ENCODE results near the gene HOXC9.

The HOXC9 gene

DNA sequence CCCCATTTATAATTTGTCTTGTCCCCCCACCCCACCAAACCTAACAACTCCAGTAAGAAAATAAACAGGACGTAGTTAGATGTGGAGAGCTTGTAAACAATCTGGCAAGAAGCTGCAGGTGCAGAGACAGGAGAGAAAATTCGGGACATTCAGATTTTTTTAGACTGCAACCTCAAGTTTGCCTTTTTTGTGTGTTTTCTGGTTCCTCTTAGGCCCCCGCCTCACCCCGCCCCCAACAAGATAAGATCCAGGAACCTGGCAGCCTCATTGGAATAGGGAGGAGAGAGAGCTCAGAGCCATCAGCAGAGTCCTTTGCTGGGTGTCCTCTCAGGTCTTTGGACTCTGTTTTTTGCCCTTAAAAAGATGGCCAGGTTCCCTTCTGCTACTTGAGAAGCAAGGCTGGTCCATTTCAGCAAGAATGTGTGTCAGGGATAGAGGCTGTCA lies 12.2 kb upstream of the HOXC9 start:
- Histone ChIP-seq H2AFZ (ENCODE audit: low read length) (no peak overlapping the region), H3K27ac (ENCODE audit: low read depth, low read length, poor library complexity, severe bottlenecking) (no peak overlapping the region), H3K4me1 (ENCODE audit: insufficient read depth, low read length, severe bottlenecking) (peaks cover 7% of the 10 kb centered on the region), H3K9ac (ENCODE audit: low read length) (no peak overlapping the region), H3K4me3 (ENCODE audit: low read depth, low read length, poor library complexity, severe bottlenecking) (no peak overlapping the region), H3F3A (ENCODE audit: insufficient read depth, low read length) (no peaks in the 10 kb centered on the region), H3K9me2 (ENCODE audit: low read depth, low read length) (no peaks in the 10 kb centered on the region), H3K79me2 (ENCODE audit: insufficient read depth, low read length) (no peaks in the 10 kb centered on the region), H4K20me1 (ENCODE audit: insufficient read depth, low read length) (no peaks in the 10 kb centered on the region), H3K4me2 (ENCODE audit: low read length) (no peak overlapping the region), H3K9me3 (ENCODE audit: low read length) (no peaks in the 10 kb centered on the region), H3K36me3 (ENCODE audit: insufficient read depth, low read length) (no peaks in the 10 kb centered on the region), H3K27me3 (ENCODE audit: insufficient read depth, low read length) (peaks cover 6% of the 10 kb centered on the region)
- no peak for TF ChIP-seq EZH2 (IDR thresholded peaks at IDR 0.05; ENCODE audit: borderline replicate concordance, low read length)
- TF ChIP-seq, protein P1, sequence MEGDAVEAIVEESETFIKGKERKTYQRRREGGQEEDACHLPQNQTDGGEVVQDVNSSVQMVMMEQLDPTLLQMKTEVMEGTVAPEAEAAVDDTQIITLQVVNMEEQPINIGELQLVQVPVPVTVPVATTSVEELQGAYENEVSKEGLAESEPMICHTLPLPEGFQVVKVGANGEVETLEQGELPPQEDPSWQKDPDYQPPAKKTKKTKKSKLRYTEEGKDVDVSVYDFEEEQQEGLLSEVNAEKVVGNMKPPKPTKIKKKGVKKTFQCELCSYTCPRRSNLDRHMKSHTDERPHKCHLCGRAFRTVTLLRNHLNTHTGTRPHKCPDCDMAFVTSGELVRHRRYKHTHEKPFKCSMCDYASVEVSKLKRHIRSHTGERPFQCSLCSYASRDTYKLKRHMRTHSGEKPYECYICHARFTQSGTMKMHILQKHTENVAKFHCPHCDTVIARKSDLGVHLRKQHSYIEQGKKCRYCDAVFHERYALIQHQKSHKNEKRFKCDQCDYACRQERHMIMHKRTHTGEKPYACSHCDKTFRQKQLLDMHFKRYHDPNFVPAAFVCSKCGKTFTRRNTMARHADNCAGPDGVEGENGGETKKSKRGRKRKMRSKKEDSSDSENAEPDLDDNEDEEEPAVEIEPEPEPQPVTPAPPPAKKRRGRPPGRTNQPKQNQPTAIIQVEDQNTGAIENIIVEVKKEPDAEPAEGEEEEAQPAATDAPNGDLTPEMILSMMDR (IDR thresholded peaks at IDR 0.05; ENCODE audit: low read length) = no peak

DNA sequence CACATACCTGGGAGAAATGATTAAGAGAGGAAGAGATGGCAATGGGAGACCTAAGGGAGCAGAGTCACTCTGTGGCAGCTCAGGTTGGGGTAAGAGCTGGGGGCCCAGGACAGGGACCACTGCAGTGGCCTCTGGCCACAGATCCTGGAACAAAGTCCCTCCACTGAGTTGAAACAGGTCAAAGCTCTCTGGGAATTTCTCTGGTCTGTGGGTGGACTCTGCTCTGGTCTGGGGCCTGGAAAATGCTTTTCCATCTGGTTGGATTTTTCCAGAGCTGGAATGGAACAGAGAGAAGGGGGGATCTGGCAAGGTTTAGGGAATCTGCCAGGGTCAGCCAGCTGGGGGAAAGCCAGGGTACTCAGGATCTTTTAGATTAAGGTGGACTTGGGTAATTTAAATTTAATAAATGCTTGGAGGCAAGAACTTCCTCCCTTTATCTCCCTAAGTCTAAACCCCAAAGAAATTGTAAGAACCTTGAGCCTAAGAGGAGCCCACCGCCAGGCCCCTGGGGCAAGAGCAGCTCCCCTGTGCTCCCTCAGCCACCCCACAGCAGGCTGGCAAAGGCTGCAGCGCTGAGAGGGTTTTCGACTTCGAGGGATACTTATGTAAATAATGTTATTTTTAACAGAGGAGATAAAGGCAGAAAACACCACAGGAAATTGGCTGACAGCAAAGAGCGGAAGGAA lies 11.3 kb upstream of the HOXC9 start:
- Histone ChIP-seq H3K9me2 (ENCODE audit: low read depth, low read length) (no peaks in the 10 kb centered on the region), H3F3A (ENCODE audit: insufficient read depth, low read length) (no peaks in the 10 kb centered on the region), H3K4me1 (ENCODE audit: insufficient read depth, low read length, severe bottlenecking) (peaks cover 7% of the 10 kb centered on the region), H3K4me3 (ENCODE audit: low read depth, low read length, poor library complexity, severe bottlenecking) (no peak overlapping the region), H3K9me3 (ENCODE audit: low read length) (no peaks in the 10 kb centered on the region), H2AFZ (ENCODE audit: low read length) (no peak overlapping the region), H4K20me1 (ENCODE audit: insufficient read depth, low read length) (no peaks in the 10 kb centered on the region), H3K79me2 (ENCODE audit: insufficient read depth, low read length) (no peaks in the 10 kb centered on the region), H3K4me2 (ENCODE audit: low read length) (no peak overlapping the region), H3K27ac (ENCODE audit: low read depth, low read length, poor library complexity, severe bottlenecking) (no peak overlapping the region), H3K9ac (ENCODE audit: low read length) (no peak overlapping the region), H3K27me3 (ENCODE audit: insufficient read depth, low read length) (peaks cover 6% of the 10 kb centered on the region; the same call in 1 of the 2 replicates), H3K36me3 (ENCODE audit: insufficient read depth, low read length) (no peaks in the 10 kb centered on the region)
- TF ChIP-seq EZH2 (IDR thresholded peaks at IDR 0.05; ENCODE audit: borderline replicate concordance, low read length) = no peak
- TF ChIP-seq, protein P1 (IDR thresholded peaks at IDR 0.05; ENCODE audit: low read length) = no peak

GRCh38 chr12:53989227-53990113 lies 10.5 kb upstream of the HOXC9 start:
- Histone ChIP-seq H3K27ac (ENCODE audit: low read depth, low read length, poor library complexity, severe bottlenecking) (no peak overlapping the region), H3K9ac (ENCODE audit: low read length) (no peak overlapping the region), H3K27me3 (ENCODE audit: insufficient read depth, low read length) (peaks cover 6% of the 10 kb centered on the region; the same call in 1 of the 2 replicates), H3K4me1 (ENCODE audit: insufficient read depth, low read length, severe bottlenecking) (peaks cover 7% of the 10 kb centered on the region), H3K79me2 (ENCODE audit: insufficient read depth, low read length) (no peaks in the 10 kb centered on the region), H3K9me2 (ENCODE audit: low read depth, low read length) (no peaks in the 10 kb centered on the region), H3K4me3 (ENCODE audit: low read depth, low read length, poor library complexity, severe bottlenecking) (no peak overlapping the region), H2AFZ (ENCODE audit: low read length) (no peak overlapping the region), H3K36me3 (ENCODE audit: insufficient read depth, low read length) (no peaks in the 10 kb centered on the region), H3K4me2 (ENCODE audit: low read length) (peak overlapping the region; percentile 37; the same call in 1 of the 2 replicates), H4K20me1 (ENCODE audit: insufficient read depth, low read length) (no peaks in the 10 kb centered on the region), H3K9me3 (ENCODE audit: low read length) (no peaks in the 10 kb centered on the region), H3F3A (ENCODE audit: insufficient read depth, low read length) (no peaks in the 10 kb centered on the region)
- no peak for TF ChIP-seq EZH2 (IDR thresholded peaks at IDR 0.05; ENCODE audit: borderline replicate concordance, low read length)
- TF ChIP-seq, protein P1 (IDR thresholded peaks at IDR 0.05; ENCODE audit: low read length) = peak; percentile 65

Measured in OCI-LY1 (cell line).